Osteoblast (primary cell): ENCODE measurements around the gene UBXN1. TPM values are rescaled to one million over a fixed set of nuclear protein-coding genes. Genes with fewer than 3 reads are reported as not detected.

Experiments
- DNase-seq: peaks from one replicate; pipeline ENCODE4 v3.0.0; 2011; ENCODE audit warnings: low spot score, mixed read lengths; ENCODE audit not compliant: insufficient read length; ENCODE audit errors: missing footprints
- H2AFZ ChIP-seq: 2 replicates; pipeline ENCODE4 v1.6.0; 2011; ENCODE audit warnings: mild to moderate bottlenecking, low read length
- H3K27ac ChIP-seq: 2 replicates; pipeline ENCODE4 v1.5.1; 2011; ENCODE audit warnings: mild to moderate bottlenecking, low read depth, low read length, moderate library complexity
- H3K27me3 ChIP-seq: 2 replicates; pipeline ENCODE4 v1.6.0; 2012; ENCODE audit warnings: mild to moderate bottlenecking, control low read depth, inconsistent platforms, low read length, moderate library complexity; ENCODE audit not compliant: insufficient read depth
- H3K36me3 ChIP-seq: 2 replicates; pipeline ENCODE4 v1.5.1; 2011; ENCODE audit warnings: mild to moderate bottlenecking, low read length, control low read depth, moderate library complexity; ENCODE audit not compliant: insufficient read depth
- H3K4me1 ChIP-seq: 2 replicates; pipeline ENCODE4 v1.5.1; 2011; ENCODE audit warnings: mild to moderate bottlenecking, low read length, control low read depth, moderate library complexity; ENCODE audit not compliant: insufficient read depth
- H3K4me2 ChIP-seq: 2 replicates; pipeline ENCODE4 v1.6.0; 2011; ENCODE audit warnings: mild to moderate bottlenecking, low read length; ENCODE audit not compliant: insufficient read depth
- H3K4me3 ChIP-seq: fragments of 200-600 bp; sonication (generic); 3 replicates; pipeline ENCODE4 v1.5.1; 2012; ENCODE audit warnings: mild to moderate bottlenecking, low read length, inconsistent platforms; ENCODE audit not compliant: insufficient read depth
- H3K79me2 ChIP-seq: 2 replicates; pipeline ENCODE4 v1.6.0; 2012; ENCODE audit warnings: mild to moderate bottlenecking, low read length, control low read depth, inconsistent platforms; ENCODE audit not compliant: insufficient read depth
- H3K9me3 ChIP-seq: 2 replicates; pipeline ENCODE4 v1.5.1; 2011; ENCODE audit warnings: low read depth, low read length, control low read depth
- H4K20me1 ChIP-seq: 2 replicates; pipeline ENCODE4 v1.6.0; 2012; ENCODE audit warnings: mild to moderate bottlenecking, low read length, control low read depth; ENCODE audit not compliant: insufficient read depth
- total RNA-seq: library from RNA; depleted of rRNA; stranded (reverse); fragments of >200 nt; gene quantifications from 2 replicates; pipeline ENCODE4 v1.2.3, GENCODE V29; 2012
- TF ChIP-seq, protein P1 (sequence below): IDR thresholded peaks from 2 replicates; pipeline ENCODE4 v1.5.1; 2011; ENCODE audit warnings: mild to moderate bottlenecking, low read depth, low read length, moderate library complexity; ENCODE audit errors: extremely low read depth

Gene UBXN1
- total RNA-seq, 1 donor, result 107 TPM

DNA sequence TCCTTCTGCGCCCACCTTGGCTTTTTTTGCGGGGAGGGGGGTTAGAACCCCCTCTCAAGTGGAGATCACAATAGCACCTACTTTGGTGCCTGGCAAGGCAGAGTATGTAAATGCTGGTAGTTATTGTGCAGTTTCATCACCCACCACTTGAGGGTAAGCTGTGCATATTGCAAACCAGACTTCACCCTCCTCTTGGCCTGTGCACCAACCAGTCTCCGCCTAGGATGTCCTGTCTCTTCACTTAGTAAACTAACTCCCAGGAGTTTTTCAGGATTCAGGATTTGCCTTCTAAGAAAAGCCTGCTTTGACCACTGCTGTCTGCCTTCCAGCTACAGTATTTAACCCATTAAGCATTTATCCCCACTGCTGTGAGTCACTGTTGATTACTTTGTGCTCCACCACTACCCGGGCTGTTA lies 2.0 kb upstream of the UBXN1 start:
- Histone ChIP-seq H3K27ac (no peak overlapping the region), H3K27me3 (no peaks in the 10 kb centered on the region), H4K20me1 (no peaks in the 10 kb centered on the region), H3K36me3 (peaks cover 21% of the 10 kb centered on the region), H3K4me1 (peaks cover 23% of the 10 kb centered on the region), H3K79me2 (peaks cover 27% of the 10 kb centered on the region), H3K9me3 (no peaks in the 10 kb centered on the region), H3K4me3 (no peak overlapping the region), H2AFZ (peak overlapping the region; percentile 16), H3K4me2 (no peak overlapping the region)
- peak; percentile 95 for DNase-seq
- TF ChIP-seq, protein P1, sequence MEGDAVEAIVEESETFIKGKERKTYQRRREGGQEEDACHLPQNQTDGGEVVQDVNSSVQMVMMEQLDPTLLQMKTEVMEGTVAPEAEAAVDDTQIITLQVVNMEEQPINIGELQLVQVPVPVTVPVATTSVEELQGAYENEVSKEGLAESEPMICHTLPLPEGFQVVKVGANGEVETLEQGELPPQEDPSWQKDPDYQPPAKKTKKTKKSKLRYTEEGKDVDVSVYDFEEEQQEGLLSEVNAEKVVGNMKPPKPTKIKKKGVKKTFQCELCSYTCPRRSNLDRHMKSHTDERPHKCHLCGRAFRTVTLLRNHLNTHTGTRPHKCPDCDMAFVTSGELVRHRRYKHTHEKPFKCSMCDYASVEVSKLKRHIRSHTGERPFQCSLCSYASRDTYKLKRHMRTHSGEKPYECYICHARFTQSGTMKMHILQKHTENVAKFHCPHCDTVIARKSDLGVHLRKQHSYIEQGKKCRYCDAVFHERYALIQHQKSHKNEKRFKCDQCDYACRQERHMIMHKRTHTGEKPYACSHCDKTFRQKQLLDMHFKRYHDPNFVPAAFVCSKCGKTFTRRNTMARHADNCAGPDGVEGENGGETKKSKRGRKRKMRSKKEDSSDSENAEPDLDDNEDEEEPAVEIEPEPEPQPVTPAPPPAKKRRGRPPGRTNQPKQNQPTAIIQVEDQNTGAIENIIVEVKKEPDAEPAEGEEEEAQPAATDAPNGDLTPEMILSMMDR, result peak; percentile 65

DNA sequence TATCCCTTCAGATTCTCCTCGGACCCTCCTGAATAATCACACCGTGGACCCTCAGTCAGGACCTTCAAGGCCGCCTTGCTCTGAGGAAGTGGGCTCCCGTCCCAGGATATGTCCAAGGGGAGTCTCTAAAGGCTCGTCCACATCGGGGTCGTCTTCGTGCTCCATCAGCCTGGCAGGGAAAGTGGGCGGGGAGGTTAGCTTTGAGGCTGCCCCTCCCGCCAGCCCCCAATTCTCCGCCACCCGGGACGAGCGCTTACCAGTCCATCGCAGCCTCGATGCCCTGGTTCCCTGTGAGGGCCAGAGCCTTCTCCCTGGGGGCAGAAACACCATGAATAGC lies 472 bp downstream of the UBXN1 start:
- Histone ChIP-seq H3K79me2 (peaks cover 38% of the 10 kb centered on the region), H3K9me3 (no peaks in the 10 kb centered on the region), H4K20me1 (no peaks in the 10 kb centered on the region), H3K4me3 (peak overlapping the region; percentile 83), H3K36me3 (peaks cover 32% of the 10 kb centered on the region), H3K4me1 (peaks cover 23% of the 10 kb centered on the region), H3K4me2 (peak overlapping the region; percentile 86), H3K27me3 (no peaks in the 10 kb centered on the region), H2AFZ (peak overlapping the region; percentile 81), H3K27ac (peak overlapping the region; percentile 84)
- DNase-seq, result no peak
- TF ChIP-seq, protein P1, result no peak

DNA sequence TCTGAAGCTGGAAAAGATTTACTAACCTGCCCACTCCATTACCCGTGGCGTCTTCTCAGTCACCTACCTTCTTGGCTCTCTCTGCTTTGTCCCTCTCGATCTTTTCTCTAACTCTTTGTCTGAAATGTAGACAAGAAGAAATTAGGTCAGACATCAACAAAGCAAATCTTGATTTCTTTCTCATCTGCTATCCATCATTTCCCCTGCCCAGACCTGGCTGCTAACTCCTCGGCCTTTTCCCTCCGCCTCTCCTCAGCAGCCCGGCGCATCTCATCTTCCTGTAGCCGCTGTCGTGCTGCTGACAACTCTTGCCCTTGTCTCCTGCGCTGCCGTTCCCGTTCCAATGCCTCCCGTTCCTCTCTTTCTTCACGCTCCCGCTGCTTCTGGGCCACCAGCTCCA lies 1.2 kb downstream of the UBXN1 start:
- Histone ChIP-seq H3K27ac (peak overlapping the region; percentile 84), H3K4me2 (peak overlapping the region; percentile 86), H2AFZ (no peak overlapping the region), H3K79me2 (peaks cover 42% of the 10 kb centered on the region), H3K4me3 (peak overlapping the region; percentile 83), H4K20me1 (no peaks in the 10 kb centered on the region), H3K9me3 (no peaks in the 10 kb centered on the region), H3K36me3 (peaks cover 38% of the 10 kb centered on the region), H3K27me3 (no peaks in the 10 kb centered on the region), H3K4me1 (peaks cover 29% of the 10 kb centered on the region)
- DNase-seq, result no peak
- TF ChIP-seq, protein P1, result no peak

DNA sequence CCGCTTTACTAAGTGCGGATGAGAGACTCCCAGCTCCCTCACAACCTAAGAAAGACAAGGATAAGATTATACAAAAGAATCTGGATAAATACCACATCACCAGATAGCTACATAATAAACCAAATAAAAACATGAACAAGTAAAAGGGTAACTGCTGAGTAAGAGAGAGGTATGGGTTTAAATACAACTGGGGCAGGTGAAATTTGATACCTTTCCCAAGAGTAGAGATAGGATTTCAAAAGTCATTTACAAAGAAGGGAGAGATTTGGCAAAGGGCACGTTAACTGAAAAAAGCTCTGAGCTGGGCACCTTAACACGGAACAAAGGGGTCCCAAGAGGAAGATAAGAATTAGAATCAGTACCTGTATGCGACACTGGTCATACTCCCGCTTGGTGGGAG lies 1.7 kb downstream of the UBXN1 start:
- Histone ChIP-seq H2AFZ (no peak overlapping the region), H4K20me1 (no peaks in the 10 kb centered on the region), H3K27ac (no peak overlapping the region), H3K9me3 (no peaks in the 10 kb centered on the region), H3K4me3 (no peak overlapping the region), H3K36me3 (peaks cover 38% of the 10 kb centered on the region), H3K4me1 (peaks cover 34% of the 10 kb centered on the region), H3K4me2 (no peak overlapping the region), H3K79me2 (peaks cover 47% of the 10 kb centered on the region), H3K27me3 (no peaks in the 10 kb centered on the region)
- TF ChIP-seq, protein P1, result no peak
- no peak for DNase-seq
